K562 (cell line): ENCODE results near the gene TP63. TPM values are rescaled to one million over a fixed set of nuclear protein-coding genes. Genes with fewer than 3 reads are reported as not detected.

ENCODE experiments used
- ATAC-seq: fragments of 200-7000 bp; cut with Tn5 transposase; 3 replicates; pipeline ENCODE4 v1.9.1; 2020; ENCODE audit warnings: moderate library complexity
- BruUV-seq: library from RNA; stranded (reverse); fragments of 400-500 nt; replicated peaks from 2 replicates; lab custom pipeline; 2021; lab: Mats Ljungman, UMichigan
- CTCF ChIA-PET: fragments of 300-600 bp; formaldehyde crosslinking; extraction: SDS; loops from one replicate; lab custom pipeline; 2021; ENCODE audit warnings: low intra/inter-chr PET ratio; lab: Yijun Ruan, JAX
- POLR2A ChIA-PET: fragments of 300-600, 350-650 bp; sonication (Branson Sonifier 250); formaldehyde crosslinking; extraction: SDS; loops from one replicate; lab custom pipeline; 2021; ENCODE audit warnings: antibody characterized with exemption, inconsistent platforms; lab: Yijun Ruan, JAX
- DNase-seq, 4 experiments: peaks; one replicate each; pipeline versions ENCODE4 v3.0.0 to v3.0.0-alpha.2; 2011 to 2018; ENCODE audit warnings: low spot score in 3 of 4, mixed read lengths in 3 of 4; ENCODE audit errors: extremely low read depth in 1 of 4
- FAIRE-seq: peaks from 2 replicates; lab custom pipeline; 2011; peaks lifted over from hg19 to GRCh38; lab: Jason Lieb, UNC
- H2AFZ ChIP-seq: 2 replicates; pipeline ENCODE4 v1.6.0; 2011; ENCODE audit warnings: low read depth, low read length, control low read depth, inconsistent platforms
- H3K27ac ChIP-seq: fragments of 200-600 bp; 3 replicates; pipeline ENCODE4 v1.8.0; 2011; ENCODE audit warnings: low read depth, mild to moderate bottlenecking, control low read depth, inconsistent platforms, low read length, moderate library complexity, mixed read lengths; ENCODE audit errors: extremely low read depth
- H3K27me3 ChIP-seq, 2 experiments: fragments of 300-600 bp in 1 of 2; 2 replicates in 1 of 2; 3 replicates in 1 of 2; pipeline versions ENCODE4 v1.6.0 to v1.8.0; 2011; ENCODE audit warnings: inconsistent platforms in 2 of 2, low read length in 2 of 2, mild to moderate bottlenecking in 1 of 2, mixed read lengths in 1 of 2, moderate library complexity in 1 of 2; ENCODE audit not compliant: control insufficient read depth in 2 of 2, insufficient read depth in 2 of 2
- H3K36me3 ChIP-seq: fragments of 300-600 bp; 3 replicates; pipeline ENCODE4 v1.8.0; 2011; ENCODE audit warnings: mild to moderate bottlenecking, low read length, inconsistent platforms; ENCODE audit not compliant: control insufficient read depth, insufficient read depth
- H3K4me1 ChIP-seq, 2 experiments: fragments of 200-600 bp in 1 of 2; replicated peaks in 1 of 2; 2 replicates in 1 of 2; 3 replicates in 1 of 2; pipeline versions ENCODE4 v1.5.1 to v1.8.0; 2011; ENCODE audit warnings: inconsistent platforms in 2 of 2, low read length in 2 of 2, mild to moderate bottlenecking in 1 of 2, mixed read lengths in 1 of 2, moderate library complexity in 1 of 2; ENCODE audit not compliant: control insufficient read depth in 2 of 2, insufficient read depth in 2 of 2
- H3K4me2 ChIP-seq: 2 replicates; pipeline ENCODE4 v1.6.1; 2011; ENCODE audit warnings: low read length, control low read depth, inconsistent platforms, mixed read lengths; ENCODE audit not compliant: insufficient read depth
- H3K4me3 ChIP-seq: fragments of 200-600 bp; sonication (generic), shearing (Covaris generic); 2 replicates; pipeline ENCODE4 v1.5.1; 2016; ENCODE audit warnings: control low read depth, inconsistent platforms
- H3K79me2 ChIP-seq: fragments of 200-600 bp; 3 replicates; pipeline ENCODE4 v1.8.0; 2011; ENCODE audit warnings: low read length, inconsistent platforms; ENCODE audit not compliant: control insufficient read depth, insufficient read depth
- H3K9ac ChIP-seq, 2 experiments: 2 replicates each; pipeline versions ENCODE4 v1.6.0 to v1.6.1; 2011; ENCODE audit warnings: low read depth in 2 of 2, low read length in 2 of 2, control low read depth in 1 of 2, inconsistent platforms in 1 of 2, mild to moderate bottlenecking in 1 of 2, mixed read lengths in 1 of 2; ENCODE audit not compliant: insufficient read depth in 1 of 2
- H3K9me1 ChIP-seq: one replicate; pipeline ENCODE4 v1.6.0; 2011; ENCODE audit warnings: inconsistent platforms, mild to moderate bottlenecking, low read length, moderate library complexity; ENCODE audit not compliant: control insufficient read depth, insufficient read depth
- H3K9me3 ChIP-seq: replicated peaks from 2 replicates; pipeline ENCODE4 v1.5.1; 2011; ENCODE audit warnings: low read depth, low read length, inconsistent platforms; ENCODE audit not compliant: control insufficient read depth, insufficient read depth
- H4K20me1 ChIP-seq: replicated peaks from 2 replicates; pipeline ENCODE4 v1.6.1; 2011; ENCODE audit warnings: low read length, inconsistent platforms, mixed read lengths; ENCODE audit not compliant: control insufficient read depth, insufficient read depth
- BRCA1 ChIP-seq, 2 experiments: fragments of 450-650 bp in 1 of 2; sonication (generic) in 1 of 2; formaldehyde crosslinking in 1 of 2; IDR thresholded peaks; 2 replicates each; pipeline versions ENCODE4 v1.5.0 to v1.6.1; 2017 to 2020; ENCODE audit warnings: mild to moderate bottlenecking in 1 of 2, missing genetic modification reagents in 1 of 2
- PCBP2 ChIP-seq: fragments of 200-400 bp; formaldehyde crosslinking; IDR thresholded peaks from 2 replicates; pipeline ENCODE4 v1.6.1; 2018; ENCODE audit warnings: low read length, low read depth, mild to moderate bottlenecking, moderate library complexity; ENCODE audit not compliant: poor library complexity, severe bottlenecking
- PHTF2 ChIP-seq: fragments of 250-450 bp; sonication (Bioruptor Pico); IDR thresholded peaks from 2 replicates; pipeline ENCODE4 v1.5.0; 2021; ENCODE audit warnings: mild to moderate bottlenecking
- PRPF4 ChIP-seq: fragments of 200-400 bp; formaldehyde crosslinking; IDR thresholded peaks from one replicate; pipeline ENCODE4 v1.6.1; 2017; ENCODE audit warnings: low read length, low read depth, mild to moderate bottlenecking; ENCODE audit not compliant: insufficient read depth, poor library complexity, severe bottlenecking
- RBM14 ChIP-seq: fragments of 200-400 bp; formaldehyde crosslinking; IDR thresholded peaks from 2 replicates; pipeline ENCODE4 v1.6.1; 2018; ENCODE audit warnings: low read depth, mild to moderate bottlenecking, low read length, moderate library complexity, borderline replicate concordance; ENCODE audit not compliant: insufficient read depth
- SREBF2 ChIP-seq: sonication (generic); formaldehyde crosslinking; IDR thresholded peaks from 2 replicates; pipeline ENCODE4 v1.4.0; 2020; ENCODE audit warnings: mild to moderate bottlenecking, missing genetic modification reagents
- SRF ChIP-seq, 2 experiments: fragments of 250-450, 450-650 bp in 1 of 2; sonication (Bioruptor Pico) in 1 of 2; sonication (generic) in 1 of 2; formaldehyde crosslinking; IDR thresholded peaks; 2 replicates each; pipeline versions ENCODE4 v1.5.0 to v1.5.1; 2020 to 2022; ENCODE audit warnings: mild to moderate bottlenecking in 1 of 2, missing genetic modification reagents in 1 of 2
- WGBS: fragments of 100-300 bp; shearing (Covaris generic); methylation state at CpG from one replicate; pipeline ENCODE4 v1.1.6; 2016; ENCODE audit warnings: low coverage, mixed read lengths; ENCODE audit not compliant: insufficient coverage; ENCODE audit errors: missing lambda C conversion rate; 5-methylcytosine and 5-hydroxymethylcytosine counted together
- in situ Hi-C: fragments of 300-500 bp; cut with MboI; formaldehyde crosslinking; loops from 4 replicates; pipeline ENCODE4 v1.15.0; 2018; ENCODE audit warnings: inconsistent platforms, mixed read lengths
- intact Hi-C: fragments of 100-400 bp; cut with micrococcal nuclease; formaldehyde crosslinking; loops from 2 replicates; pipeline ENCODE4 v1.14.2; 2022
- polyA plus RNA-seq, 8 experiments: library from polyadenylated mRNA; depleted of rRNA in 4 of 8; stranded (reverse) in 5 of 8; unstranded in 3 of 8; fragments of >200 nt; fragmentation: Nextera tagmentation in 2 of 8; fragmentation: Illumina TruSeq in 1 of 8; extraction: Ambion mirVana in 2 of 8; extraction: Trizol in 1 of 8; gene quantifications; 2 replicates each; pipeline versions ENCODE4 v1.2.1 to v1.2.3, GENCODE V29; 2011 to 2014; ENCODE audit warnings: inconsistent platforms in 1 of 8, missing spikeins in 1 of 8
- total RNA-seq, 7 experiments: library from RNA; depleted of rRNA in 6 of 7; stranded (reverse); fragments of >200 nt in 6 of 7; fragmentation: Illumina TruSeq in 2 of 7; extraction: Trizol in 2 of 7; gene quantifications; 2 replicates each; pipeline versions ENCODE4 v1.2.1 to v1.2.3, GENCODE V29; 2011 to 2021; ENCODE audit warnings: low replicate concordance in 1 of 7
- TF ChIP-seq, protein P1 (sequence below): conservative IDR thresholded peaks from 2 replicates; pipeline ENCODE4 v1.6.1; 2011; ENCODE audit warnings: low read depth, mild to moderate bottlenecking, low read length; ENCODE audit not compliant: control insufficient read depth
- TF ChIP-seq, protein P2 (sequence below), 3 experiments: fragments of 200-800 bp in 1 of 3; sonication (Bioruptor generic) in 1 of 3; sonication (generic) in 1 of 3; formaldehyde crosslinking in 1 of 3; IDR thresholded peaks; 2 replicates each; pipeline versions ENCODE4 v1.6.1 to v1.8.0; 2016 to 2022; ENCODE audit warnings: mild to moderate bottlenecking in 2 of 3, missing compliant biosample characterization in 2 of 3, missing genetic modification characterization in 2 of 3, missing genetic modification reagents in 1 of 3

TP63 gene
- total and polyA plus RNA-seq, 9 of the 15 experiments (the other 6 are each of a cell fraction or from before 2014, with no cell fraction given): 0.32 to 1.4 (median 0.50) TPM

DNA sequence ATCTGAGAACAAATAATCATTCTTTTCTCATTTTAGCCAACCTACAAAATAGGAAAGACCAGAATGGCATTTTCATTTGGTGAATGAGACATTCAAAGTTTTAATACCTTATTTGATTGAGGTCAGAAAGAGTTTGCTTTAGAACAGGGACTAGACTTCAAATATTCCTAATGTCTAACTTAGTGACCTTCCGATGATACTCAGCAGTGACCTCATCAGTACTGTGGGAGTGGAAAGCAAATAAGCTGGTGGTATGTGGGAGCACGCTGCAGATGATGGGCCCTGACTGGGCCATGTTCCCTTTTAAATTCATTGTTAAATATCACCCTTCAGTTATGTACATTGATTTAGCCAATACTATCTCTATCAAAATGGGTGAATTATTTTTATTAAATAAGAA is 266.2 kb downstream of the TP63 start:
- 5% methylated on average over 2 of the region's 2 CpGs for WGBS
- no peaks in the 10 kb centered on the region for H3K4me1 ChIP-seq
- FAIRE-seq: no peak
- no peak overlapping the region for H3K27ac ChIP-seq
- H3K9ac ChIP-seq: no peak overlapping the region
- H3K79me2 ChIP-seq: no peaks in the 10 kb centered on the region
- no peak overlapping the region for H2AFZ ChIP-seq
- no peak overlapping the region for H3K4me2 ChIP-seq
- no peak for TF ChIP-seq SRF (CRISPR knock-in tag; IDR thresholded peaks at IDR 0.05)
- TF ChIP-seq, protein P1, sequence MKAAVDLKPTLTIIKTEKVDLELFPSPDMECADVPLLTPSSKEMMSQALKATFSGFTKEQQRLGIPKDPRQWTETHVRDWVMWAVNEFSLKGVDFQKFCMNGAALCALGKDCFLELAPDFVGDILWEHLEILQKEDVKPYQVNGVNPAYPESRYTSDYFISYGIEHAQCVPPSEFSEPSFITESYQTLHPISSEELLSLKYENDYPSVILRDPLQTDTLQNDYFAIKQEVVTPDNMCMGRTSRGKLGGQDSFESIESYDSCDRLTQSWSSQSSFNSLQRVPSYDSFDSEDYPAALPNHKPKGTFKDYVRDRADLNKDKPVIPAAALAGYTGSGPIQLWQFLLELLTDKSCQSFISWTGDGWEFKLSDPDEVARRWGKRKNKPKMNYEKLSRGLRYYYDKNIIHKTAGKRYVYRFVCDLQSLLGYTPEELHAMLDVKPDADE: no peak
- no peak for TF ChIP-seq PHTF2
- TF ChIP-seq, protein P2, sequence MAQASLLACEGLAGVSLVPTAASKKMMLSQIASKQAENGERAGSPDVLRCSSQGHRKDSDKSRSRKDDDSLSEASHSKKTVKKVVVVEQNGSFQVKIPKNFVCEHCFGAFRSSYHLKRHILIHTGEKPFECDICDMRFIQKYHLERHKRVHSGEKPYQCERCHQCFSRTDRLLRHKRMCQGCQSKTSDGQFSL (CRISPR knock-in tag; IDR thresholded peaks at IDR 0.05): no peak
- TF ChIP-seq, protein P2 (tag; IDR thresholded peaks at IDR 0.05): no peak
- no peak for TF ChIP-seq RBM14
- TF ChIP-seq PCBP2: no peak
- no peak for TF ChIP-seq SREBF2 (CRISPR knock-in tag)
- no peak for TF ChIP-seq BRCA1 (IDR thresholded peaks at IDR 0.05)
- no peak for TF ChIP-seq BRCA1 (CRISPR knock-in tag; IDR thresholded peaks at IDR 0.05)
- TF ChIP-seq PRPF4: no peak
- TF ChIP-seq, all 486 proteins: peak for 0
- no TSS peak for BruUV-seq
- ChIA-PET CTCF (no interaction called here), POLR2A (no interaction called here)
- Histone ChIP-seq H4K20me1 (no peaks in the 10 kb centered on the region), H3K4me3 (no peak overlapping the region), H3K9me3 (no peaks in the 10 kb centered on the region), H3K36me3 (no peaks in the 10 kb centered on the region), H3K9me1 (no peaks in the 10 kb centered on the region), H3K27me3 (no peaks in the 10 kb centered on the region)
- DNase-seq: no peak
- intact Hi-C loops: no loop called here
- ATAC-seq: no peak
- in situ Hi-C loops: no loop called here
